Measurements from ENCODE around the gene MARVELD1.

MARVELD1 gene

DNA sequence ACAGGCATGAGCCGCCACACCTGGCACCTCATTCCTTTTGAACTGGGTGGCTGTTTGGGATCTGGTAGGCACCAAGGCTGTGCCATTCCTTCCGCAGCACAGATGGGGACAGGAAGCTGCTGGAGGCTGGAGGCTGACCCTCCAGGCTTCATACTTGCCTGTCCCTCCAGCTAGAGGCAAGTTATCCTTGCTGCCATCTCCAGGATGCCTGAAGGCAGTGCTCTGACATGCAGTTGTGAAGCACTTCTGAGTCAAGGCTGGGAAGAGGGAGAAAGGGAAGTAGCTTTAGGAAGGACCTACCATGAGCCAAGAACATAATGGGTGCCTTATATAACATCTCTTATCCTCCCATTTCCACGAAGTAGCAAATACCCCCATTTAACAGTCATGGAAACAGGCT, 9.5 kb downstream of the MARVELD1 start:
- DNase-seq: no peak

DNA sequence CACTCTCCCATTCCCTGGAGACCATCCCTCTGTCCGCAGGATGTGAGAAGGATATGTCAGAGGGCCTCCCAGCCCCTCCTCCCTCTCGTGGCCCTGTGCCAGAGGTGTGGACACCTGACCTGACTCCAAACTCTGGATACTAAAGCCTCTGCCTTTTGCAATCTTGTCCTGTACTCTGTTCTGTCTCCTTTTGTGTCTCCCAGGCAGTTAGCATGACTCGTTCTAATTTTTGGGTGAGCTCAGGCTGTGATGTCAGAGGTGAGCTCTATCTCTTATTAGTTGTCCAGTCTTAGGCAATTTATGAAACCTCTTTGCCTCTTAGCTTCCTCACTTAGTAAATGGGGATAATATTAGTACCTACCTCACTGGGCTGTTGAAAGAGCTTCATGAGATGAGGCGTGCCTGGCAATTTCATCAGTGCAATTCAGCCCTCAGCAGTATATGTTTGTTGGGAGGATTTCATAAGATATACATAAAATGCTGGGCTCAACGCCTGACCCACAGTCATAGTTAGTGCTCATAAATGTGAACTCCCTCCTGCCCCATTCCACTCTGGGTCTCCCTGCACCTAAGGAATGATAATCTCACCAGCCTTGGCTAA, 10.9 kb downstream of the MARVELD1 start:
- peak; percentile 58 for DNase-seq

DNA sequence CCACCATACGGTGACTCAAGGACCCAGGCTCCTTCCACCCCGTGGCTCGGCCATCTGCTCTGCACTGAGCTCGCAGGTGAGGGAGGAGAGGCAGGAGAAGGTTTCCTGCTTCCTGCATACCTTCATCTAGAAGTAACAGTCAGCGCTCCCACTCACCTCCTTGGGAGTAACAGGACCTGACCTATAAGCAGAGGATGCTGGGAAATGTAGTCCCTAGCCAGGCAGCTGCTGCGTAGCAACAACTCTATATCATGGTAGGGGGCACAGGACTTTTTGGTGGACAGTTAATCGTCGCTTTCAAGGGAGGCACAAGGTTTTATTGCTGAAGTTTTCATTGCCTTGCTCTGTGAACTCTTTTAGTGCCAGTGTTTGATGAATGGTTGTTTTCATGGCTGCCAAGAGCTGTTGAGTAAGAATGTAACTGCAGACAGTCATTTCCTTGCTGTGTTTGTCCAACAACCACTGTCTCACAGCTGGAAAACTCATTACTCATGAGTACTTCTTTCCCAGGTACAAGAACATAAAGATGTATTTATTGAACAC, 13.2 kb downstream of the MARVELD1 start:
- DNase-seq: peak; percentile 68

DNA sequence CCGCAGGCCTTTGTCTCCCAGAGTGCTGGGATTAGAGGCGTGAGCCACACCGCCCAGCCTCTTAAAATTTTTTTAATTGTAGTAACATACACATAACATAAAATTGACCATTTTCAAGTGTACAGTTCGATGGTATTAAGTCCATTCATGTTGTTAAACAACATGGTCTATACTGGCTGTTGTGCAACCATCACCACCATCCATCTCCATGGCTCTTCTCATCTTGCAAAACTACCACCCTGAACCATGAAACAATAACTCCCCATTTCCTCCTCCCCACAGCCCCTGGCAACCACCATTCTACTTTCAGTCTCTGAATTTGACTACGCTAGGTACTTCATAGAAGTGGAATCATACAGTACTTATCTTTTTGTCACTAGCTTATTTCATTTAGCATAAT, 15.5 kb downstream of the MARVELD1 start:
- no peak for DNase-seq

DNA sequence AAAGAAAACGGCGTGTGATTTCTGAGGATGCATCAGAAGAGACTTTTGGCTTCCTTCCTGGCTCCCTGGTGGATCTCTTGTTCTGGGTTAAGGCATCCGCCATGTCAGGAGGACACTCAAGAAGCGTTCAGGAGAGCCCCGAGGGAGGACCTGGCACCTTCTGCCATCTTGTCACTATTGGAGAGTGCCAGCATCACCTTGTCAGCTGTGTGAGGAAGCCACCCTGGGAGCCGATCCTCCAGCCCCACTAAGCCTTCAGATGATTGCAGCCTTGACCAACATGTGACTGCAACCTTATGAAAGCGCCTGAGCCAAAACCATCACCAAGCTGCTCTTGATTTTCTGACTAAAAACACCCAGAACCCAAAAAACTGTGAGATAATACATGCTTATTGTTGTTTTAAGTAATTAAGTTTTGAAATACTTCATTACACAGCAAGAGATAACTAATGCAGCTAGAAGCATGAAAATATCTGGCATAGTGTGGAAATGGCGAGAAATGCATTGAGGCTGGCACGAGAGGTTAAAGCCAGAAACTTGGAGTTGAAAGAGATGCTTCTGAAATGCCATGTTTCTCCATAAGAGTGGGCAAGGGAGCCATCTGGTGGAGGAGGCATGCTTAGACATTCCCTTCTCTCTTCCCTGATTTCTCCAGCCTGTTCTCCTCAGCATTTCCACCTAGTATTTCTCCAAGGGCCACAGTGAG, 18.0 kb downstream of the MARVELD1 start:
- DNase-seq: peak; percentile 71

DNA sequence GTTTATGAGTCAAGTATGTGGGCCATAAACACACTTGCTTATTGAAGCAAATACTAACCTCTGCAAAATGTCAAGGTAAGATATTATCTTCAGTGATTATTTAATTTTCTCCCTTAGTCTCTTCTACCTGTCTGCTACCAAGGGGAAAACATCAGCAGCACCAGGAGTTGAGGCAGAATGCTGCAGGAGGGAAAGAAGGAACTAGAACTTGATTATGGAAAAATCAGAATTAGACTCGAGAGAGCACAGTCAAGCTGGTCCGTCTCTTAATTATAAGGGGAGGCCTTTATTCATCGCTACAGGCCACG, 18.5 kb downstream of the MARVELD1 start:
- DNase-seq: no peak

DNA sequence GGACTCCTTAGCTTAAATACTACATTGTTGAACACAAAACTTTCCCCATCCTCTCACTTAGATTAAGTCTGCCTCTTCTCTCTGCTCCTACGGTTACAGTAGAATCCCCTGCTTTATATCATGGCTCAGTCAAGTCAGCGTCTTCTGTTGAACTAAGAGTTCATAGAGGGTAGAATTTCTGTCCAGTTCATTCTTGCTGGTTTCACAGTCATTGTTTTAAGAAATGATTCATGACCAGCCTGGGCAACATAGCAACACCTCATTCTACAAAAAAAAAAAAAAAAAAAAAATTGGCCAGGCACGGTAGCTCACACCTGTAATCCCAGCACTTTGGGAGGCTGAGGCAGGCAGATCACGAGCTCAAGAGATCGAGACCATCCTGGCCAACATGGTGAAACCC, 19.7 kb downstream of the MARVELD1 start:
- DNase-seq: no peak

DNA sequence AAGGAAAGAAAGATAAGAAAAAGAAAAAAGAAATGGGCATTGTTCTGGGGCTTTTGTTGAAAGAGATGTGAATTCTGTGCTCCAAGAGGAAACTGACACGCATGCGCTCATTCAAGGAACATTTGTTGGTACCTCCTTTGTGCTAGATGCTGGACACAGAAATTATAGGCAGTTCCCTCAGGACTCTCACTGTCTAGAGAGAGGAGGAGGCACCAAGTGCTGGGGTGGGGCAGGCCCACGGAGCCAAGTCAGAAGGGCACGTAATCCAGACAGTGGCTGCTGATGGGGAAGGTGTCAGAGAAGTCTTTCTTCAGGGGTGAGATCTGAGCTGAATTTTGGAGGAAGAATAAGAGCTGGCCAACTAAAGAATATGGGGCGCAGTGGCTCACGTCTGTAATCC, 20.5 kb downstream of the MARVELD1 start:
- no peak for DNase-seq

DNA sequence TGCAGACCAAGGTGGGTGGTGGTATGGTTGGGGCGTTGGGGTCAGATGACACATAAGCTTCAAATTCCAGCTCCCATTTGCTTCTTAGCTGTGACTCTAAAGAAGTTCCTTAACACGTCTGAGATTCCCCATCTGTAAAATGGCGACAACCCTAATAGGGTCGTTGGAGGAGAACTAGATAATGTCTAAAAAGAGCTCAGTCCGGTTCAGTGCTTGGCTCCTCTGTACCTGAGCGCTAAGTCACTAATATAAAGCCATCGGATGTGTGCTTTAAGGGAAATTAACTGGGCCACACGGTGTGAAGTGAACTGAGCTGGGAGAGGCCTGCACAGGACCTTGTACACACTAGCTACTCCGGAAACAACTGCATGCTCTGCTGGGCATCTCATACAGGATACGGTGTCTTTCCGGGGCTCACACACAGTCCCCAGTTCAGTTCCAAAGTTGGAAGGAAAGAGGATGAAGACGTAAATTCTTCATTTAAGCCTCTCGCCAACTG, 22.9 kb downstream of the MARVELD1 start:
- DNase-seq: no peak

DNA sequence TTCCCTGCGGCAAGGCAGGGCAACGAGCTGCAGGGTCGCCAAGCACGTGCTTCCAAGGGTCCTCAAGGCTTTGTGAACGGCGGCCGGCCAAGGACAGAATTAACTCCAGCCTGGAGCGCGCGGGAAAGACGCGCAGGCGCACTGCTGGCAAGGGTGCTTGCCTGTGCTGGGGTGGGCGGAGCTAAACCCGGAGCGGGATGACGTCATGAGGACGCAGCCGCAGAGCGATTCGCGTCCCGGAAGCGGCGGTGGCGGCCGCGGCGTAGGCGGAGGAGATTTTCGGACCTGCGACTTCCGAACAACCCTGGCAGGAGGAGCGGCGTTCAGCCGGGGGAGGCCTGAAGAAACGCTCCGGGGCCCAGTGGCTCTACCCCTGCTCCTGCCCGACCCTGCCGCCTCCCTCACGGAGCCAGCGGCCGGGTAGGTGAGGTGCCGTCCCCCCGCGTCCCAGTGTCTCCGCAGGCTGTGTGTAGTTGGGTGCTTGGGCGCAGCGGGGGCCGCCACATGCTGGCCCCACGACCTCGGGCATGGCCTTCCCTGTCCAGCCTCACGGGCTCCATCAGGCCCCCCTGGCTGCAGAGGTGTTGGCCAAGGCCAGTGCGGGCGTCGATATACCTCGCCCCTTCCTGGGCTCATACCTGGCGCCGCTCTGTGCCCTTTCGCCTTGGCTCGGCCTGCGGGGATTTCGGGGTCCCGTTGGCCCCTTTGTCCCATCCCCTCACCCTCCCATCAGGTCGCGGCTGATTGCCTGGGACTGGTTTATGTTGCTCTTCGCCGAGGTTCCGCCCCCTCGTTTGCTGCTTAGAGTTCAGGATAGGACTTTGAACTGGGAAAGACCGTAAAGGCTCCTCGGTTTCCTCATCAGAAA, 23.6 kb downstream of the MARVELD1 start, which contains the start of gene ZFYVE27:
Gene ZFYVE27, plus strand, starts transcription at position 227 of the 868 bp plus-strand sequence. CDS start 1,350 bp downstream, outside the sequence.
- DNase-seq: peak; percentile 91

DNA sequence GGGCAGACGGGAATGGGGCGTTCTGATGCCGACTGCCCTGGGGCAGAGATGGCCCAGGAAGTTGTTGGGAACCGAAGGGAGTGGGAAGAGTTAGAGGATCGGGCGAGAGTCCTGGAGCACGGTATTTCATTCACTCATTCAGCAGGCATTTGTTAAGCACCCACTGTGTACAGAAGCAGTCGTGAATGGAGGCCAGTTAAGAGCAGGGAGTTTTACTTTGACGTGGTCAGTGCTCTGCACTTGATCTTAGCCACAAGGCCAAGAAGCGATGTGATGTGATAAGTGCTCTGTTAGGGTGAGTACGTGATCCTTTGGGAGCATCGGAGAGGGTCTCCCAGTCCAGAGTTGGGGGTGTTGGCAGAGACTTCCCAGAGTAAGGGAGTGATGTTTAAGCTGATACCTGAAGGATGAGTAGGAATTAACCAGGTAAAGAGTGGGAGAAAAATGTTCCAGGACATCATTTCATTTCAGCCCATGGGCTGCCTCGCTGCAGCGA, 24.3 kb downstream of the MARVELD1 start:
- no peak for DNase-seq

DNA sequence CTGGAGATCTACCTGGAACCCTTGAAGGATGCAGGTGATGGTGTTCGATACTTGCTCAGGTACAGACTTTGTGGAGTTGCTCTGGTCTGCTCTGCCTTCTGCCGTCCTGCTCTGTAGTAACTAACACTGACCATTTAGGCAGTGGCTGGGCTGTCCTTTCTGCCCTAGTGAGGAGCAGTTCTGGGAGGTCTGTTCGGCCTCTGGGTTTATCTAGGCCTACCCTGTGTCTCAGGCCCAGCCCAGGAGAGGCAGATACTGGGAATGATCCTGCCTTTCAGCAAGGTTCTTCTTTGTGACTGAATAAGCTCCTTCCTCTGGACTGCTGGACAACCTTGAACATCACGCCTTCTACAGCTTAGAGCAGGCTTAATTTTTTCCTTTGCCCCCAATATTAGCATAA, 25.1 kb downstream of the MARVELD1 start:
- no peak for DNase-seq

DNA sequence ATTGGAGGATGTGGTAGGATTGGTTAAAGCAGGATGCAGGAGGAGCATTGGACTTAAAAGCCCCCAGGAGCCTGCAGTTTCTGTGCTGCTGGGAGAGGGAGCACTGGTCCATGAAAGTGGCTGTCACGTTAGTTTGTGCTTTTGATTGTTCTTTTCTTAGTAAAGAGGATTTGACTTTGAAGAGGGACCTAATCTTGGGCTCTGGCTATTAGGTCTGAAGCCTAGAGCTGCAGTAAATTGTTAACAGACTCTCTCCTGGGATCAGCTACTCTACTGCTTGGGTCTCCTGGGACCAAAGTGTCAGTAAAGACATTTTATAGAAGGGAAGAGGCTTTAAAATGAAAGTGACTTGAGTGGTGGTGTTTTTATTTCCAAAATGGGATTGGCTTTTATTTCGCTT, 27.1 kb downstream of the MARVELD1 start:
- no peak for DNase-seq

DNA sequence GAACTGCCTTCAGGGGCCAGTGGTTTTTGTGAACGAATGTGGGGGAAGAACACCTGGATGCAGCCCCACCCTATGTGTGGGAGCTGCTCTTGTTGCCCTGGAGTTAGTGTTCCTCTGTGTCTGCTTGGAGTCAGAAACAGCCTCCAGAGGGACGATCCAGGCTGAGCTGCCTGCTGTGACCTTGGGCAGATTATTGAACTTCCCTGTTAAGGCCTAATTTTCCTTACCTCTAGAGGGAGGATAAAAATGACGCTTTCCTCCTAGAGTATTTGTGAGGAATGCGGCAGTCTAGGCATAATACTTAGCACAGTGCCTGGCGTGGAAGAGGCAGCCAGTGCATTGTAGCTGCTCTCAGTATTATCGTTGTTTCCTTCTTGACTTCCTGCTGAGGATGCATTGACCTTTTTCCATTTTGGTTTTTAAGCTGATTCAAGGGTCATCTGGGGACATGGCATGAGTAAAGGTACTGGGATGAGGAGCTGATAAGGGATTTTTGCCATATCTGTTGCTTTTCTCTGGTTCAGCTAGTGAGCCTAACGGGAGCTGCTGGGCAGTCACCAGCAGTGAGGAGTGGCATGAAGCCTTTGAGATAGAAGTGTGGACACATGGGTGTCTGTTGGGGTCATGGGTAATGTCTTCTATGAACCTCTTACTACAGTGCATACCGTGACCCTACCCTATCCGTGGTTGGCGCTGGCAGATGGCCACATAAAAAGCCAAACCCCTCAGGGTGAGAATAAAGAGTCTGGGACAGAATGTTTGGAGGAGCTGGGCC, 29.8 kb downstream of the MARVELD1 start:
- no peak for DNase-seq

DNA sequence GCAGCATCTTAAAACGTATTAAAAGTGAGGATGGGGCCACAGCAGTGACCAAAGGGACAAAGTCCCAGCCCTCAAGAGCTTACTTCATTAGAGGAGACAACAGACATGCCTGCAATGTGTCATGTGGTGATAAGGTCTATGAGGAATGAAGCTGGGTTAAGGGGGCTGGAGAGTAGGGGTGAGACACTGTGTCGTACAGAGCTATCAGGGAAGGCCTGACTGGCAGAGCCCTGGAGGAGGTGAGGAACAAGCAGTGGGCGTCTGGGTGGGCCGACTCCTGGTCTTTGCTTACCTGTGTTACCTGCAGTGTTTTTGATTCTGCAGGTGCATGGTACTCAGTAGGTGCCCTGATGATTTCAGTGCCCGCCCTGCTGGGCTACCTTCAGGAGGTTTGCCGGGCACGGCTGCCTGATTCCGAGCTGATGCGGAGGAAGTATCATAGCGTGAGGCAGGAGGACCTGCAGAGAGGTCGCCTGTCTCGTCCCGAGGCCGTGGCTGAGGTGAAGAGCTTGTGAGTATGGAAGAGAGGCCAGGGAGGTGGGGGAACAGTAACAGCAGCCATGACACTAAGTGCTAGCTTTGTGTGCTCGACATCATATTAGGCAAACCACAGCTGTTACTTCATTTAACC, 31.0 kb downstream of the MARVELD1 start:
- no peak for DNase-seq

DNA sequence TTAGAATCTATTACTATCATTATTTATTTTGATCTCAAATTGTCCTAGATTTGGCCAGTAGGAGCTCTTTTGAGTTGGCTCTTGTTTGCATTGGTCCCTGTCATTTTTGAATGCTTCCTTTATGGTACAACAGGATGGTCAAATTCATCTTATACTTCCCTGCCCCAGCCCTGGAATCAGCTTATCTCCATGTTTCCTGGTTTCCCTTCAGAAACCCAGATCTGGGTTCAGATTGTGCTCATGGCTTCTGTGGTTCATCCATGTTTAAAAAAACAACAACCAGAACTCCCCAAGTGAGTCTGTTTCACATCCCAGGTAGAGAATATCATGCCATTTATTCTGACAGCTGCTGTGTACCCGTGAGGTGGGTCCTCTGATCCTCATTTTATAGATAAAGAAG, 34.0 kb downstream of the MARVELD1 start:
- DNase-seq: no peak

DNA sequence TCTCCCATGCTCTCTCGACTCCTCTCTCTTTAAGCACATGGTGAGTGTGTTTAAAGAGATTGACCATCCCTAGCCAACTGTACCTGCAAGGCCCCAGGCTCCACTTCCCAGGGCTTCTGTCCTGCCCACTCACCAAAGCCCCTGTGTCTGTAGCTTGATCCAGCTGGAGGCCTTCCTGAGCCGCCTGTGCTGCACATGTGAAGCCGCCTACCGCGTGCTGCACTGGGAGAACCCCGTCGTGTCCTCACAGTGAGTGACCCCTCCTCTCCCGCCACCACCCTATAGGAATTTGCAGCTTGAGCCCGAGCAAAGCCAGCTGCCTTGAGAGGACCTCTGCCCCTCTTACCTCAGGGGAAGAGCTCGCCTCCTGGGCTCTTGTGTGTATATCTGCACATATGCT, 34.6 kb downstream of the MARVELD1 start:
- no peak for DNase-seq

DNA sequence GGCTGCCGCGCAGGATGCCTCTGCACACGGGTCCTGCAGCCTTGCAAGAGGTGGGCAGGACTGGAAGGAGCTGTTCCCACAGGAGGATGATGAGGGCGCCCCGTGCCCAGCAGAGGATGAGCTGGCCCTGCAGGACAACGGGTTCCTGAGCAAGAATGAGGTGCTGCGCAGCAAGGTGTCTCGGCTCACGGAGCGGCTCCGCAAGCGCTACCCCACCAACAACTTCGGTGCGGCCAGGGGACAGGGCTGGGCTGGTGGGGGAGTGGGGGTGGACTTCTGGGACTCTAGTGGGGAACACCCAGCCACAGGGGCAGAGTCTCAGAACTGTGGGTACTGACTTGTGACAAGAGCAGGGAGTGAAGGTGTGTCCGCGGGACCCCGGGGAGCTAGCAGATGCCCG, 39.4 kb downstream of the MARVELD1 start:
- DNase-seq: no peak

DNA sequence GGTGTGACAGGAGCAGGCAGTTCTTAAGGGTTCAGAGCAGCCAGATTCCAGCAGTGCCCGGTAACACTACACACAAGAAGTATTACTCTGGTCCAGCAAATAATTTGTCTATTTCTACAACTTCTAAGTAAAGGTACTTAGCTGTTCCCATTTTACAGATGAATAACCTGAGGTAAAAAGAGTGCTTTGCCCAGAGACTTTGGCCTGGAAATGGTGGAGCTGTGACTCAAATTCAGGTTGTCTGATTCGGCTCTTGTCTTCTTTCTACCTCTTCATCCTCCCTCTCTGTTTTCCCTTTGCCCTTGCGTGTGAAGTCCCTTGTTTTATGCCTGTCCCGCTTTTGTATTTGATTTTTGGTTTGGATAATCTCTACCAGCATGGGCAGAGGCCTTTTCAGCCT, 41.2 kb downstream of the MARVELD1 start:
- DNase-seq: no peak

DNA sequence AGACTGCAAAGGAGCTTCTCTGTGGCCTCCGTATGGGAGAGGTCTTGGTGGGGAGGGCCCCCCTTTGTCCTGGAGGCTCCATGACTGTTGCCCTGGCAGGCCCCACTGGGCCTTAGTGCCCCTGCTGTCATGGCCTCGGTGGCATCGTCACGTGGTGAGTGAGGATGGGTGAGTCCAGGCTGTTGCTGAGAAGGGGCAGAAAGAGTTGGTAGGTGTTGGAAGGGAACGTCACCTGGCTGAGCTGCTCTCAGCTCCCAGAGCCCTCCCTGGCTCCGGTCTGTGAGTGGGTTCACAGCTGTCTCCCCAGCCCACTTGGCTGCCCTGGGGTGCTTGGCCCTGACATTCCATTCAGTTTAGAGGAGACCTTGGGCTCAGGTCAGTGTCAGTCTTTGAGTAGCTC, 42.2 kb downstream of the MARVELD1 start:
- DNase-seq: no peak

DNA sequence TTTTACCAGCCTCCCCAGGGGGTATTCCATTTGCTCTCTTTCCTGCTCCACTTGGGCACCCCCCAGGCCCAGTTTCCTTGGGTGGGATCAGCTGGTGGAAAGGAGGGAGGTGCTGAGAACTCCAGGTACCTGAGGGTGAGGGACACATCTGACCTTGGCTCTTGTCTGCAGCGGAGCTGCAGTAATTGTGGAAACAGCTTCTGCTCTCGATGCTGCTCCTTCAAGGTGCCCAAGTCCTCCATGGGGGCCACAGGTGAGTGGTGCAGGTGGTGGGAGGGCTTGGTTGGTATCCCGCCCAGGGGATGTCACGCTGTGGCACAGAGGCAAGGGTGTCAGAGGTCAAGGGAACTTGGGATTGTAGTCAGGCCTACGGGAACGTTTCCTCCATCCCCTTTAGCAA, 43.9 kb downstream of the MARVELD1 start:
- no peak for DNase-seq

Data from HCEC 1CT (cell line).